ENCODE results near the gene SHANK3. TPM values are rescaled to one million over a fixed set of nuclear protein-coding genes. Genes with fewer than 3 reads are reported as not detected.

The SHANK3 gene
- total and polyA plus RNA-seq, 2 of the 8 experiments (the other 6 are each of a cell fraction or from before 2014, with no cell fraction given): 1.5 to 6.0 TPM

GRCh38 chr22:50700387-50701075, 27.9 kb downstream of the SHANK3 start:
- DNase-seq (ENCODE audit: low read depth in 1 of 2, low spot score in 2 of 2) (no peak), FAIRE-seq (no peak)
- Histone ChIP-seq H3K23me2 (ENCODE audit: low read depth, low read length) (peaks cover 5% of the 10 kb centered on the region; the same call in 1 of the 2 replicates), H3K9me3 (ENCODE audit: insufficient read depth in 2 of 2, low read depth in 1 of 2, low read length in 1 of 2) (no peaks in the 10 kb centered on the region), H3K4me3 (ENCODE audit: extremely low read depth in 1 of 4, insufficient read depth in 2 of 4, low read depth in 3 of 4, low read length in 4 of 4) (no peak overlapping the region), H3K9ac (replicated peaks in 1 of 4; ENCODE audit: extremely low read depth in 1 of 4, low read depth in 3 of 4, low read length in 3 of 4) (no peak overlapping the region), H3K14ac (ENCODE audit: insufficient read length) (no peak overlapping the region), H2AFZ (ENCODE audit: low read length) (no peak overlapping the region), H3K18ac (ENCODE audit: extremely low read depth, low read length) (no peak overlapping the region), H4K5ac (ENCODE audit: insufficient read length, low read depth, low read length) (no peak overlapping the region), H3K4ac (replicated peaks; ENCODE audit: insufficient read length, low read depth, low read length) (no peak overlapping the region), H3K4me2 (ENCODE audit: insufficient read depth in 1 of 2, low read depth in 2 of 2, low read length in 2 of 2) (no peak overlapping the region), H3K36me3 (ENCODE audit: control insufficient read depth in 2 of 4, insufficient read depth in 4 of 4, low read length in 3 of 4) (peaks cover 0 to 2% (median 0%) of the 10 kb centered on the region in 4 experiments; a peak in 1 of 8 replicates), H3K56ac (replicated peaks; ENCODE audit: insufficient read length, low read depth, low read length) (no peak overlapping the region), H2BK12ac (ENCODE audit: low read depth, low read length) (no peak overlapping the region), H2BK15ac (ENCODE audit: low read length) (no peak overlapping the region), H2AK5ac (ENCODE audit: low read depth, low read length) (no peak overlapping the region), H4K91ac (replicated peaks; ENCODE audit: insufficient read length, low read length) (no peak overlapping the region), H3K79me1 (ENCODE audit: low read depth, low read length) (no peaks in the 10 kb centered on the region), H3K23ac (ENCODE audit: insufficient read length) (no peak overlapping the region), H2BK120ac (replicated peaks; ENCODE audit: low read depth, low read length) (no peak overlapping the region), H4K20me1 (replicated peaks in 1 of 2; ENCODE audit: control insufficient read depth in 1 of 2, insufficient read depth in 2 of 2, low read length in 2 of 2) (peaks cover 7 to 22% of the 10 kb centered on the region in 2 experiments), H3K27ac (ENCODE audit: low read depth, low read length) (no peak overlapping the region), H2BK20ac (ENCODE audit: low read length) (no peak overlapping the region), H4K8ac (ENCODE audit: extremely low read depth, insufficient read depth, low read length) (0 out of 2 replicates have a peak overlapping the region, but pooled peaks have one; percentile 29), H3K27me3 (replicated peaks in 1 of 4; ENCODE audit: control insufficient read depth in 3 of 4, extremely low read depth in 1 of 4, insufficient read depth in 3 of 4, low read length in 3 of 4) (peaks cover 6 to 24% (median 14%) of the 10 kb centered on the region in 4 experiments; a peak in 6 of 7 replicates), H3K79me2 (ENCODE audit: control insufficient read depth in 1 of 2, insufficient read depth in 2 of 2, low read length in 2 of 2) (no peaks in the 10 kb centered on the region), H3K4me1 (replicated peaks in 1 of 4; ENCODE audit: control insufficient read depth in 3 of 4, insufficient read depth in 4 of 4, low read length in 3 of 4) (peaks cover 0 to 18% (median 3%) of the 10 kb centered on the region in 4 experiments; a peak in 5 of 7 replicates), H2BK5ac (ENCODE audit: low read depth, low read length) (no peak overlapping the region)
- 84% methylated on average over 14 of the region's 19 CpGs; no CpG with 5 or more reads in 1 of the 2 experiments for WGBS, 2 experiments (ENCODE audit: extremely low coverage in 1 of 2, insufficient coverage in 1 of 2, insufficient read length in 1 of 2, insufficient replicate concordance in 2 of 2, low coverage in 1 of 2, low lambda C conversion rate in 2 of 2, missing lambda C conversion rate in 1 of 2)
- POLR2A ChIA-PET (ENCODE audit: partially characterized antibody): interaction anchor here (0.5 to 0.9 kb wide), 2 partner anchors 83 to 255 kb away, joined by 3 read pairs; no protein-coding TSS in a partner anchor
- TF ChIP-seq BRCA1 (IDR thresholded peaks at IDR 0.05; ENCODE audit: low read depth, low read length) (no peak), MAX (IDR thresholded peaks at IDR 0.05) (no peak), EP300 (IDR thresholded peaks at IDR 0.05; ENCODE audit: borderline replicate concordance in 1 of 2, low read depth in 2 of 2, low read length in 2 of 2) (no peak), BCL11A (IDR thresholded peaks at IDR 0.05; ENCODE audit: low read depth in 2 of 2, low read length in 2 of 2) (no peak), SP2 (IDR thresholded peaks at IDR 0.05; ENCODE audit: low read length) (no peak), CHD1 (IDR thresholded peaks at IDR 0.05; ENCODE audit: low read depth, low read length) (no peak)
- CTCF ChIA-PET (ENCODE audit: partially characterized antibody): interaction anchor here (0.6 to 11.2 kb wide), 35 partner anchors 10 to 236 kb away, joined by 3 to 281 read pairs (median 4); partner anchors contain the start of genes ARSA, CPT1B, SHANK3 and SYCE3
